Epithelial cell of prostate (primary cell): ENCODE measurements around the gene ETS2.
"Not testable (repeated sequence)": the region's sequence is repeated elsewhere in the genome, so short reads cannot be mapped to it uniquely, and the experiment has no call there.

Experiments used
- DNase-seq: peaks from one replicate; pipeline ENCODE4 v3.0.0-alpha.2; 2011; ENCODE audit warnings: low read depth, low spot score
- H3K27ac ChIP-seq: fragments of 450-650 bp; 2 replicates; pipeline ENCODE4 v1.5.1; 2017; ENCODE audit warnings: mild to moderate bottlenecking

ETS2 gene

DNA sequence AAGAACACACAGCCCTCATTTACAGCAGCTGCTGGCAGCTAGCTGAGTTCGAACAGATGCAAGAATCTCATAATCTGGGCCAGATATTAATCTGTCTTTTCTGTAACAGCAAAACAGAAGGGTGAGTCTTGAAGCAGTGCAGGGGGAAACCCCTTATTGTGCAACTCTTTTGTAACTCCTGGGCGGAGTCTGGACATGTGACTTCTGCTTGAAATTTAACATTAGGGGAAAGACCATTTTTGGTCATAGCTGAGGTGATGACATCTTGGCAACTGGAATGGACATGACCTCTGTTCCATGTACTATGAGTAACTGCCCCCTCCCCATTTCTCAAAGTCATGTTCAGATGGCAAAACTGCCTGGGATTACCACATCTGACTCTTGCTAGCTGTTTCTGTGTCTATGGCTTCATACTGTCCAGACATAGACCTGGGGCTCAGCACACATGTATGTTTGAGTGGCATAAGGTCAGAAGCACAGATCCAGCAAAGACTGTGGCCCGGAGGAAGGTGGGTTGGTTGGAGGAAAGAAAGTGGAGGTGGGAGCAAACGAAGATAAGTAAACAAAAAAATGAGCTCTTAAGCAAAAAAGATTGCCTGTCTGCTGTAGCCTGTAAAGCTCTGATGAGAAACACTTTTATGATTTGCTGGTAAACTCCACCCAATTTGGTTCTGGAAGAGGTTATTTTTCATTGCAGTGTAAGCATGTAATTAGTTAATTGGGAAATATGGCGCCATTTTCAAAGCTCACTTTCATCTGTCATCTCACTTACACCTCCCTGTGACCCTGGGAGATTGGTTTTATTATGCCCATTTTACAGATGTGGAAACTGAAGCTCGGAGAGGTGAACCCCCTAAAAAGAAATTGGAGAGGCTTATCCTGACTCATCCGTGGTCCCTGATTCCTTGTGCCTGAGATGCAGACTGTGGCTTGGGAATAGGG, 26.1 kb downstream of the ETS2 start:
- DNase-seq, result peak; percentile 94
- H3K27ac ChIP-seq, result peak overlapping the region; percentile 78

GRCh38 chr21:38832664-38833063, 26.9 kb downstream of the ETS2 start:
- DNase-seq, result no peak
- no peak overlapping the region for H3K27ac ChIP-seq

- no peak for DNase-seq
- H3K27ac ChIP-seq, result no peak overlapping the region
Measured at GRCh38 chr21:38833117-38833516, 27.4 kb downstream of the ETS2 start.

DNA sequence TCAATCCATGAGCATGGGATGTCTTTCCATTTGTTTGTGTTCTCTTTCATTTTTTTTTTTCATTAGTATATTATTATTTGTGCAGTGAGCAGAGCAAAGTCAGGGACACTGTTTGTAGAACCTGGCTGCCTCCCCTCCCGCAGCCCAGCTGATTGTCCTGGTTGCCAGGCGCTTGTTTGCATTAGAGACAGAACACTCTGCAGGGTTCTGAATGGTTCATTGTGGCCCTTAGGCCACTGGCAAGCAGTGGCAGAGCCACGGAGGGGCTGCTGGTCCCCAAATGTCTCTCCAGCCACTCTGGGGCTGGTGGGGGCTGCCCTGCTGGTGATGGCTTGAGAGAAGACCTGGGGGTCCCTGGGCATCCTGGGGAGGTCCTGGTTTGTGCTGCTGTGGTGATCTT, 29.0 kb downstream of the ETS2 start:
- no peak overlapping the region for H3K27ac ChIP-seq

DNA sequence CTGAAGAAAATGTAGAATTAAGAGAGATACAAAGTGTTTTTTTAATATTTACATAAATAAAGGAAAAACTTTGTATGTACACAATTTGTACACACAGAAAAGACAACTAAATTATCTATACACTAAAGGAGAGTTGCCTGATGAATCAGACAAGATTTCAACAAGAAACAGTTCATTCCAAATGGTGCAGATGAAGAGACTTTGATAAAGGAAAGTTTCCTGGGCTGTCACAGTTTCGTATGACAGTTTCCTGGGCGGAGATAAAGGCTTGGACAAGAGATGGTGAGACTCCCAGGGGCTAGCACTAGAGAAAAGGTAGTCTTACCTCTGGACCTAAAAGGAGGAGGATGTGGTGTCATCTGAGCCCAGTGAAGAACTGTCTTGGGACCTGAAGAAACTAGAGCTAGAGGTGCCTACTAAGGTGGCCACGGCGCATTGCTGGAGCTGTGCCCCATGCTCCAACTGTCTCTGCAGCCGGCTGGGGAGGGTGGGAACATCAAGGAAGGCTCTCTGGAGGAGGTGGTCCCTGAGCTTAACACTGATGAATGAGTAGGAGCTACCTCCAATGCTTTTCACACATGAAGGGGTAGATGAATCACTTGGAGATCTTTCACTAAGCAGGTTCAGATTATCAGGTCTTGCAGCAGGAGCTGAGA, 32.2 kb downstream of the ETS2 start:
- DNase-seq, result no peak
- peak overlapping the region; percentile 98 for H3K27ac ChIP-seq

More for the DNA sequence above, 29.0 kb downstream of the ETS2 start:
- no peak for DNase-seq

- no peak for DNase-seq
- peak overlapping the region; percentile 98 for H3K27ac ChIP-seq
Measured at GRCh38 chr21:38838598-38839327, 33.0 kb downstream of the ETS2 start.

- peak; percentile 79 for DNase-seq
Measured at GRCh38 chr21:38839328-38840286, 33.9 kb downstream of the ETS2 start.

DNA sequence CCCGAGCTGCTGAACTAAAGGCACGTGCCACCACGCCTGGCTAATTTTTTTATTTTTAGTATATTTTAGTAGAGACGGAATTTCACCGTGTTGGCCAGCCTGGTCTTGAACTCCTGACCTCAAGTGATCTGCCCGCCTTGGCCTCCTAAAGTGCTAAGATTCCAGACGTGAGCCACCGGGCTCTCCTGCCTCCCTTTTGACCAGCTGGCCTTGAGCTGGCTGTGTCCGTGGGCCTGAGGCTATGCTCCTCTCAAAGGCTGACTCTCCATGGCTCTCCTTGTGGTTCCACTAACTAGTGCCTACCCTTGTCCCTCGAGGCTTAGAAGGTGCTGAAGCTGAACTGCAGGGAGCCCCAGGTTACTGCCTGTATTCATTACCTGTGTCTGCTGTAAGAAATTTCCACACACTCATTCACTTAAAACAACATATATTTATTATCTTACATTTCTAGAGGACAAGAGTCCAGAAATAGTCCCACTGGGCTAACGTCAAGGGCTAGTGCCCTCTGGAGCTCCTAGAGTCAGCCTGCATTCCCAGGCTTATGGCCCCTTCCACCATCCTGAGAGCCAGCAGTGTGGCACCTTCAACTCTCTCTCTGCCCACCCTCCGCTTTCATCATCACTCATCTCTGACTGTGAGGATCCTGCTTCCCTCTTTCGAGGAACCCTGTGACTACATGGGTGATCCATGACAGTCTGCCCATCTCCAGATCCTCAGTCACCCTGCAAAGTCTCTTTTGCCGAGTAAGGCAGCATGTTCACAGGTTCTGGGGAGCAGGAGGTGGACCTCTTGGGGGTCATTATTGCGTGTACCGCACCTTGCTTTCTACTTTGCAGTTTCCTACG, 34.9 kb downstream of the ETS2 start:
- H3K27ac ChIP-seq, result peak overlapping the region; percentile 98
- DNase-seq, result no peak

More at GRCh38 chr21:38839328-38840286, 33.9 kb downstream of the ETS2 start:
- peak overlapping the region; percentile 98 for H3K27ac ChIP-seq

- H3K27ac ChIP-seq, result peak overlapping the region; percentile 98
- peak; percentile 63 for DNase-seq
Measured at GRCh38 chr21:38841472-38841871, 35.7 kb downstream of the ETS2 start.

DNA sequence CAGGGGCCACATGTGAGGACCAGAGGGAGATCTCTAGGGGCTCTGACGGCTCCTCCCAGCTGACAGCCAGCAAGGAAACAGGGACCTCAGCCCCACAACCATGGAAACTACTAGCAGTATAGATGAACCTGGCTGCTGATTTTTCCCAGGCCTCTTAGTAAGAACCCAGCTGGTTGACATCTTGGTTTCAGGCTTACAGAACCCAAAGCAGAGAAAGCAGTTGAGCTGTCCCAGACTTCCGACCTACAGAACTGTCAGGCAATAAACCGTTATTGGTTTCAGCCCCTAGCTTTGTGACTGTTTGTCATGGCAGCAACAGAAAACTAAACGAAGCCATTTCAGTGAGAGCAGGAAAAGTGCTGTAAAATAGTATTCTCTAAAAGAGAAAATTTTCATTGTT, 36.4 kb downstream of the ETS2 start:
- DNase-seq, result no peak

GRCh38 chr21:38843379-38843778, 37.6 kb downstream of the ETS2 start:
- no peak for DNase-seq
- H3K27ac ChIP-seq, result peak overlapping the region; percentile 55

More for the DNA sequence above, 36.4 kb downstream of the ETS2 start:
- H3K27ac ChIP-seq, result peak overlapping the region; percentile 98

- peak overlapping the region; percentile 55 for H3K27ac ChIP-seq
Measured at GRCh38 chr21:38843806-38844503, 38.2 kb downstream of the ETS2 start.

DNA sequence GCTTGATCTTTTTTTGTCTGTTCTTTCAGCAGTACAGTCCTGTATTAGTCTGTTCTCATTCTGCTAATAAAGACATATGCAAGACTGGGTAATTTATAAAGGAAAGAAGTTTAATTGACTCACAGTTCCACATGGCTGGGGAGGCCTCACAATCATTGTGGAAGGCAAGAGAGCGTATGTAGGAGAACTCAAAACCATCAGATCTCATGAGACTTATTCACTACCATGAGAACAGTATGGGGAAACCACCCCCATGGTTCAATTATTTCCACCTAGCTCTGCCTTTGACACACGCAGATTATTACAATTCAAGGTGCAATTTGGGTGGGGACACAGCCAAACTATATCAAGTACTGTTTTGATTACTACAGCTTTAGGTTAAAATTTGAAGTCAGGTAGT, 39.6 kb downstream of the ETS2 start:
- not testable (repeated sequence) for H3K27ac ChIP-seq

More at GRCh38 chr21:38843806-38844503, 38.2 kb downstream of the ETS2 start:
- DNase-seq, result no peak

GRCh38 chr21:38847556-38847955, 41.8 kb downstream of the ETS2 start:
- H3K27ac ChIP-seq, result peak overlapping the region; percentile 58
- no peak for DNase-seq

More for the DNA sequence above, 39.6 kb downstream of the ETS2 start:
- DNase-seq, result not testable (repeated sequence)

GRCh38 chr21:38848187-38848609, 42.5 kb downstream of the ETS2 start:
- no peak for DNase-seq

DNA sequence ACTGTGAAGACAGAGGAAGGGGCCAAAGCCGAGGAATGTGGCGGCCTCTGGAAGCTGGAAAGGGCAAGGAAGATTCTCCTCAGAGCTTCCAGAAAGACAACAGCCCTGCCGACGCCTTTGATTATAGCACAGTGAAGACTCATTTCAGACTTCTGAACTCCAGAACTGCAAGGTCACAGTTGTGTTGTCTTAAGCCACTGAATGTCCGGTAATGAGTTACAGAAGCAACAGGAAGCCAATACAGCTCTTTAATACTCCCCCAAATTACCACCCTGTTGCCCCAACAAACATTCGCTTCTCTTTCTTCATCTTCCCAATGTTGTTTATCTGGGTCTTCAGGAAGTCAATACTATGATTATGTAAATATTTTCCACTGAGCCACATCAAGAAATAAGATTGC, 44.0 kb downstream of the ETS2 start:
- no peak for DNase-seq
- no peak overlapping the region for H3K27ac ChIP-seq

More at GRCh38 chr21:38848187-38848609, 42.5 kb downstream of the ETS2 start:
- H3K27ac ChIP-seq, result peak overlapping the region; percentile 58

DNA sequence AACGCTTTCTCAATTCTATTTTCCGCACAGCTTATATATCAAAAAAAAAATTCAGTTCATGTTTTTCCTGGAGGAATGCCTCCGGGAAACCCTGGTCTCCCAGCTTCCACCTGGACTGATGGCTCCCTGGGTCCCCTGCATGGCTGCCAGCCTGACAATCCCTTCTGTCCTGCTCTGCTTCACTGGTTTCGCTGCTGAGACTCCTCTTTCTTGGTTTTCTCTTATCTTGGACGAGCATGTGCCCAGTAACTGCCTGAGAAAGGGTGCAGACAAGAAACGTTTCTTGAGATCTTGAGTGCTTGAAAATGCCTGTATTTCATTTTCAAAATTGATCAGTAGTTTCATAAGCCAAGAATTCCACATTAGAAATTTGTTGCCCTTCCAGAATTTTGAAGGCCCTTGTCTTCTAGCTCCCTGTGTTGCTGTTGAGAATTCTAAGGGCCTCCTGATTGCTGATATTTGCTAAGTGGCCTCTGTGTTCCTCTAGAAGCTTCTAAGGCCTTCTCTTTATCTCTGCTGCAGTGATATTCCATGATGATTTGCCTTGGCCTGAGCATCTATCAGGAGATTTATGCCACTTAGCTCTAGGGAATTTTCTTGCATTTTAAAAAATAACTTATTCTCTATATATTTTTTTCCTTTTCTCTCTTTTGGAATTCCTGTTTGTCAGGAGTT, 44.7 kb downstream of the ETS2 start:
- H3K27ac ChIP-seq, result no peak overlapping the region
- DNase-seq, result no peak
